ENCODE measurements around the gene LRP1B. TPM values are rescaled to one million over a fixed set of nuclear protein-coding genes. Genes with fewer than 3 reads are reported as not detected.

Gene LRP1B
- total RNA-seq, 1 experiment from 2014 or later = 0.52 TPM

DNA sequence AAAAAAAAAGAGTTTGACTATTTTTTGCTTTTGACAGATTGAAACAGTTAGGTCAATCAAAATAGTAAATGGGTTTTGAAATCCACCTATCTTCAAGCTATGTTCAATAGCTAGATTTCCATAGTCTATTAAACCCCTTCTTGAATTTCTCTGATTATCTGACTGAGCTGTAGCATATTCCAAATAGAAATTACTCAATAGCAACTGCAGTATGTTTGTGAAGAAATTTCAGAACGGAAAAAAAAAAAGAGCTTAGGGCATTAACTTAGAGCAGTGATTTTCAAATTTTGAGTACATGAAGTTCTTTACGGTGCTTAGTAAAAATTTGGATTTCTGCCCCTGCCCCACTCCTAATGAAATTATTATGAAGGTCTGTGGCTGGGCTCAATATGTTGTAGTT lies 432.3 kb downstream of the LRP1B start (continued):
- TF ChIP-seq, protein P1, sequence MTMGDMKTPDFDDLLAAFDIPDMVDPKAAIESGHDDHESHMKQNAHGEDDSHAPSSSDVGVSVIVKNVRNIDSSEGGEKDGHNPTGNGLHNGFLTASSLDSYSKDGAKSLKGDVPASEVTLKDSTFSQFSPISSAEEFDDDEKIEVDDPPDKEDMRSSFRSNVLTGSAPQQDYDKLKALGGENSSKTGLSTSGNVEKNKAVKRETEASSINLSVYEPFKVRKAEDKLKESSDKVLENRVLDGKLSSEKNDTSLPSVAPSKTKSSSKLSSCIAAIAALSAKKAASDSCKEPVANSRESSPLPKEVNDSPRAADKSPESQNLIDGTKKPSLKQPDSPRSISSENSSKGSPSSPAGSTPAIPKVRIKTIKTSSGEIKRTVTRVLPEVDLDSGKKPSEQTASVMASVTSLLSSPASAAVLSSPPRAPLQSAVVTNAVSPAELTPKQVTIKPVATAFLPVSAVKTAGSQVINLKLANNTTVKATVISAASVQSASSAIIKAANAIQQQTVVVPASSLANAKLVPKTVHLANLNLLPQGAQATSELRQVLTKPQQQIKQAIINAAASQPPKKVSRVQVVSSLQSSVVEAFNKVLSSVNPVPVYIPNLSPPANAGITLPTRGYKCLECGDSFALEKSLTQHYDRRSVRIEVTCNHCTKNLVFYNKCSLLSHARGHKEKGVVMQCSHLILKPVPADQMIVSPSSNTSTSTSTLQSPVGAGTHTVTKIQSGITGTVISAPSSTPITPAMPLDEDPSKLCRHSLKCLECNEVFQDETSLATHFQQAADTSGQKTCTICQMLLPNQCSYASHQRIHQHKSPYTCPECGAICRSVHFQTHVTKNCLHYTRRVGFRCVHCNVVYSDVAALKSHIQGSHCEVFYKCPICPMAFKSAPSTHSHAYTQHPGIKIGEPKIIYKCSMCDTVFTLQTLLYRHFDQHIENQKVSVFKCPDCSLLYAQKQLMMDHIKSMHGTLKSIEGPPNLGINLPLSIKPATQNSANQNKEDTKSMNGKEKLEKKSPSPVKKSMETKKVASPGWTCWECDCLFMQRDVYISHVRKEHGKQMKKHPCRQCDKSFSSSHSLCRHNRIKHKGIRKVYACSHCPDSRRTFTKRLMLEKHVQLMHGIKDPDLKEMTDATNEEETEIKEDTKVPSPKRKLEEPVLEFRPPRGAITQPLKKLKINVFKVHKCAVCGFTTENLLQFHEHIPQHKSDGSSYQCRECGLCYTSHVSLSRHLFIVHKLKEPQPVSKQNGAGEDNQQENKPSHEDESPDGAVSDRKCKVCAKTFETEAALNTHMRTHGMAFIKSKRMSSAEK (CRISPR knock-in tag; IDR thresholded peaks at IDR 0.05; ENCODE audit: borderline replicate concordance) = no peak
- no peak for TF ChIP-seq ZNF423 (CRISPR knock-in tag; IDR thresholded peaks at IDR 0.05)

DNA sequence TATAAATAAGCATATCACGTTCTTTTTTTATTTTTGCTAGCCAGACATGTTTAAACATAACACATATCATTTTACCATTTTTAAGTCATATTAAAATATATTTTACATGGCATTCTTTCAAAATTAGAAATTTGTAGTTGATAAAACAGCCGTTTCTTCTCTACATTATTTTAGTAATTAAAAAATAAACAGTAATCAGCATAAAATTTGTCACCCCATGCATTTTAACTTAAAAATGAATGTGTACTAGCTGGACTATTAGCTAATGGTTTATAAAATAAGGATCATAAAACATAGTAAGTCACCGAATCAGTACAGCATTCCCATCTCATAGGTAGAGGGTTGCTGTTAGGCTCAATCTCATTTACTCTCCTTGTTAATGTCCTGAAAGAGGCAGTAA lies 433.8 kb downstream of the LRP1B start:
- Mint-ChIP-seq H3K36me3 (peaks cover 3% of the 10 kb centered on the region; the same call in 1 of the 2 replicates), H3K4me3 (no peak overlapping the region), H3K9me3 (peaks cover 7% of the 10 kb centered on the region), H3K27me3 (ENCODE audit: low read depth) (no peaks in the 10 kb centered on the region), H3K27ac (no peak overlapping the region), H3K4me1 (no peaks in the 10 kb centered on the region)
- ATAC-seq (no peak), DNase-seq (ENCODE audit: low spot score) (no peak)
- POLR2A ChIA-PET = no interaction called here
- TF ChIP-seq ZNF232 (CRISPR knock-in tag; IDR thresholded peaks at IDR 0.05) (no peak), SMAD4 (CRISPR knock-in tag; IDR thresholded peaks at IDR 0.05) (no peak), MXD4 (CRISPR knock-in tag; IDR thresholded peaks at IDR 0.05; ENCODE audit: borderline replicate concordance) (no peak), CTCF (IDR thresholded peaks at IDR 0.05) (no peak), E2F5 (CRISPR knock-in tag; IDR thresholded peaks at IDR 0.05) (no peak), HMGA2 (CRISPR knock-in tag; IDR thresholded peaks at IDR 0.05) (no peak), NFATC4 (CRISPR knock-in tag; IDR thresholded peaks at IDR 0.05) (no peak), ATF2 (CRISPR knock-in tag; IDR thresholded peaks at IDR 0.05; ENCODE audit: borderline replicate concordance, low read depth) (no peak), ZNF317 (CRISPR knock-in tag; IDR thresholded peaks at IDR 0.05; ENCODE audit: borderline replicate concordance, low read depth) (no peak)
- CTCF ChIA-PET = no interaction called here

GRCh38 chr2:141694180-141694579 lies 436.6 kb downstream of the LRP1B start:
- H3K36me3 Mint-ChIP-seq = peaks cover 3% of the 10 kb centered on the region; the same call in 1 of the 2 replicates
- peaks cover 7% of the 10 kb centered on the region for H3K9me3 Mint-ChIP-seq
- H3K4me1 Mint-ChIP-seq = no peaks in the 10 kb centered on the region
- CTCF ChIA-PET = no interaction called here
- no peak overlapping the region for H3K4me3 Mint-ChIP-seq
- POLR2A ChIA-PET = no interaction called here
- DNase-seq (ENCODE audit: low spot score) = no peak
- H3K27ac Mint-ChIP-seq = no peak overlapping the region
- ATAC-seq = no peak
- H3K27me3 Mint-ChIP-seq (ENCODE audit: low read depth) = no peaks in the 10 kb centered on the region
- TF ChIP-seq CBFB (CRISPR knock-in tag; IDR thresholded peaks at IDR 0.05; ENCODE audit: low read depth) (no peak), PRRX2 (CRISPR knock-in tag; IDR thresholded peaks at IDR 0.05) (no peak), E2F5 (CRISPR knock-in tag; IDR thresholded peaks at IDR 0.05) (no peak), FOXP1 (CRISPR knock-in tag; IDR thresholded peaks at IDR 0.05; ENCODE audit: borderline replicate concordance) (no peak), JUN (CRISPR knock-in tag; IDR thresholded peaks at IDR 0.05) (no peak), CTCF (IDR thresholded peaks at IDR 0.05) (no peak), ZNF232 (CRISPR knock-in tag; IDR thresholded peaks at IDR 0.05) (no peak), ATF2 (CRISPR knock-in tag; IDR thresholded peaks at IDR 0.05; ENCODE audit: borderline replicate concordance, low read depth) (no peak)
- TF ChIP-seq, protein P2, sequence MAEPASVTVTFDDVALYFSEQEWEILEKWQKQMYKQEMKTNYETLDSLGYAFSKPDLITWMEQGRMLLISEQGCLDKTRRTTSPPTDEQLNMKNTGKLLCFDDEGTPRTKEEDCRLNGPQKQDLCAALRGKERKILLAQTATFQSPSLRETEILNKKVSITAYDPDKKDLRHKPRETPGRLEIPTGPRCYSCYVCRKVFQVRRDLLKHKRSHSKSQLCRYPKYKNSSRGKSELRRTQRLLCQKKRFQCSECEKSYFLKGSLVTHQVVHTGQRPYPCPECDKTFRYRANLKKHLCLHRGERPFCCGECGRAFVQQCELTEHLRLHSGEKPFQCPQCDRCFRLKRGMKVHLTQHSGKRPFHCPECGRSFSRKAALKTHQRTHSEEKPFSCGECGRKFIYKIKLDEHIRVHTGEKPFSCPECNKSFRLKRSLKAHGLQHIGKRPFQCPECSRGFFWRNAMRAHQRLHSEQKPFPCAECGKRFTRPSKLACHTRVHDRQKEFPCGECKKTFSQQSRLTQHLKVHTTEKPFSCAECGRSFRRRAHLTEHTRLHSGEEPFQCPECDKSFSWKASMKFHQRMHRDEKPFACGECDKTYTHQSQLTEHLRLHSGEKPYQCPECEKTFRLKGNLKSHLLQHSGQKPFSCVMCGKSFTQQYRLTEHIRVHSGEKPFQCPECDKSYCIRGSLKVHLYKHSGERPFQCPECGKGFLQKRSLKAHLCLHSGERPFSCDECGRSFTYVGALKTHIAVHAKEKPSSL (CRISPR knock-in tag; conservative IDR thresholded peaks at IDR 0.05) = no peak

All from WTC11 (cell line).